Fibroblast of lung (primary cell): ENCODE measurements around the gene MACROD2. TPM values are rescaled to one million over a fixed set of nuclear protein-coding genes. Genes with fewer than 3 reads are reported as not detected.

Experiments used
- DNase-seq, 2 donors: peaks; one replicate each; pipeline versions ENCODE4 v3.0.0 to v3.0.0-alpha.2; 2010; ENCODE audit warnings: low read depth in 2 of 2
- H2AFZ ChIP-seq: 2 replicates; pipeline ENCODE4 v1.5.1; 2012; ENCODE audit warnings: low read length, control low read depth, inconsistent platforms
- H3K27ac ChIP-seq: 2 replicates; pipeline ENCODE4 v1.5.1; 2011; ENCODE audit warnings: low read length, control low read depth; ENCODE audit not compliant: insufficient read depth
- H3K27me3 ChIP-seq: 2 replicates; pipeline ENCODE4 v1.5.1; 2011; ENCODE audit warnings: mild to moderate bottlenecking, low read length; ENCODE audit not compliant: control insufficient read depth, insufficient read depth
- H3K36me3 ChIP-seq: 2 replicates; pipeline ENCODE4 v1.5.1; 2011; ENCODE audit warnings: low read length; ENCODE audit not compliant: control insufficient read depth, insufficient read depth
- H3K4me1 ChIP-seq: 2 replicates; pipeline ENCODE4 v1.5.1; 2011; ENCODE audit warnings: low read length; ENCODE audit not compliant: control insufficient read depth, insufficient read depth; ENCODE audit errors: extremely low read depth
- H3K4me2 ChIP-seq: 2 replicates; pipeline ENCODE4 v1.5.1; 2011; ENCODE audit warnings: low read length, control low read depth; ENCODE audit not compliant: insufficient read depth; ENCODE audit errors: extremely low read depth
- H3K4me3 ChIP-seq, 4 experiments: fragments of 200-600 bp in 1 of 4; sonication (generic) in 1 of 4; replicated peaks in 1 of 4; 2 replicates each; pipeline ENCODE4 v1.5.1; 2011 to 2016; ENCODE audit warnings: low read length in 4 of 4, low read depth in 3 of 4, mild to moderate bottlenecking in 3 of 4, control low read depth in 2 of 4, inconsistent platforms in 1 of 4, mixed read lengths in 1 of 4; ENCODE audit not compliant: insufficient read depth in 1 of 4; ENCODE audit errors: control extremely low read depth in 1 of 4
- H3K79me2 ChIP-seq: 2 replicates; pipeline ENCODE4 v1.5.1; 2012; ENCODE audit warnings: mild to moderate bottlenecking, low read length, inconsistent platforms; ENCODE audit not compliant: control insufficient read depth, insufficient read depth
- H3K9ac ChIP-seq: 2 replicates; pipeline ENCODE4 v1.5.1; 2011; ENCODE audit warnings: mild to moderate bottlenecking, low read length, control low read depth; ENCODE audit not compliant: insufficient read depth
- H3K9me3 ChIP-seq: 2 replicates; pipeline ENCODE4 v1.5.1; 2012; ENCODE audit warnings: low read depth, low read length; ENCODE audit not compliant: control insufficient read depth, insufficient read depth
- H4K20me1 ChIP-seq: 2 replicates; pipeline ENCODE4 v1.5.1; 2011; ENCODE audit warnings: low read length; ENCODE audit not compliant: control insufficient read depth, insufficient read depth; ENCODE audit errors: extremely low read depth
- CTCF ChIP-seq, 2 donors: IDR thresholded peaks in 1 of 2; conservative IDR thresholded peaks in 1 of 2; 1 replicate in 1 of 2; 2 replicates in 1 of 2; pipeline ENCODE4 v1.5.1; 2011 to 2012; ENCODE audit warnings: low read length in 2 of 2, control low read depth in 1 of 2, inconsistent platforms in 1 of 2, low read depth in 1 of 2, mild to moderate bottlenecking in 1 of 2
- EZH2 ChIP-seq: IDR thresholded peaks from 2 replicates; pipeline ENCODE4 v1.5.1; 2012; ENCODE audit warnings: low read length, control low read depth, mild to moderate bottlenecking; ENCODE audit errors: missing control alignments
- polyA plus RNA-seq, 2 donors: library from polyadenylated mRNA; depleted of rRNA in 1 of 2; stranded (reverse) in 1 of 2; unstranded in 1 of 2; fragments of >200 nt; gene quantifications; 2 replicates each; pipeline ENCODE4 v1.2.1, GENCODE V29; 2011 to 2012; ENCODE audit warnings: missing spikeins in 1 of 2
- total RNA-seq: library from RNA; depleted of rRNA; stranded (reverse); fragments of >200 nt; gene quantifications from 2 replicates; pipeline ENCODE4 v1.2.1, GENCODE V29; 2014

MACROD2 gene
- total and polyA plus RNA-seq, 2 donors (not counting 1 experiment from before 2014, with no cell fraction given), result 0.54 to 1.7 TPM

GRCh38 chr20:16097788-16098187 is 2102.5 kb downstream of the MACROD2 start:
- no peaks in the 10 kb centered on the region for H3K36me3 ChIP-seq
- H2AFZ ChIP-seq, result no peak overlapping the region
- H3K27ac ChIP-seq, result no peak overlapping the region
- no peaks in the 10 kb centered on the region for H3K79me2 ChIP-seq
- H3K4me2 ChIP-seq, result no peak overlapping the region
- H3K9ac ChIP-seq, result no peak overlapping the region
- TF ChIP-seq EZH2 (no peak), CTCF (conservative IDR thresholded peaks at IDR 0.05 in 1 of 2, IDR thresholded peaks at IDR 0.05 in 1 of 2; ENCODE audit: low read depth in 1 of 2, low read length in 2 of 2) (no peak)
- no peaks in the 10 kb centered on the region for H3K9me3 ChIP-seq
- no peaks in the 10 kb centered on the region for H3K4me1 ChIP-seq
- H3K27me3 ChIP-seq, result no peaks in the 10 kb centered on the region
- no peaks in the 10 kb centered on the region for H4K20me1 ChIP-seq
- DNase-seq, result no peak
- no peak overlapping the region for H3K4me3 ChIP-seq

DNA sequence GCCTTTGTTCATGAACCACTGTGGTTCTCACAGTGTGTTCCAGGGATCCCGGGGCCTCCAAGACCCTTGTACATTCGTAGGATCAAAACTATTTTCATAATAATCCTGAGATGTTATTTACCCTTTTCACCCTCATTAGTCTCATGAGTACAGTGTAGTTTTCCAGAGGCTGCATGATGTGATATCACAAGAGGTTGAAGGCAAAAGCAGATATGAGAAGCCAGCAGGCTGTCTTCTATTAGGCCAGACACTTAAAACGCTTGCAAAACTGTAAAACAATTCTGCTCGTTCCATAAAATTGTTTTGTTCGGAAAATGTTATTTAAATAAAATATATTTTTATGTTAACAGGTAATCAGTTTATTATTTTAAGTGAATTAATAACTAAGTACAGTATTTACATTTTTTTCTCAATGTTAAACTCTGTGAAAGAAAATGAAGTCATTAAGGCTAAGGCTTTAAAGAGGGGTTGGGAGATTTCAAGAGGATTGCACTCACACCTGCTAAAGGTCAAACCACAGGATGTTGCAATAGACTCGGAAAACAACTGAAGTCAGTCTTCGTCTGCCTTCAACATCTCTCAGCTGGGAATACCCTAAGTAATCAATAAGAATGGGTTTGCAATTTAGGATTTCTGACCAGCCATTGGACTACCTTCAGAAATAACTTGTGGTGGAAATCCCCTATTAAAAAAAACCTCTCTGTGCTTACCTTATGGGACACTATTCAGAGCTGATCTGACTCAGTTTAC is 2103.7 kb downstream of the MACROD2 start:
- H3K9me3 ChIP-seq, result no peaks in the 10 kb centered on the region
- no peaks in the 10 kb centered on the region for H3K4me1 ChIP-seq
- H3K27me3 ChIP-seq, result no peaks in the 10 kb centered on the region
- no peaks in the 10 kb centered on the region for H3K79me2 ChIP-seq
- no peaks in the 10 kb centered on the region for H3K36me3 ChIP-seq
- no peak overlapping the region for H3K4me2 ChIP-seq
- H3K4me3 ChIP-seq, result no peak overlapping the region
- H2AFZ ChIP-seq, result no peak overlapping the region
- DNase-seq, result peak in 1 of 2 donors; percentile 6
- no peak overlapping the region for H3K27ac ChIP-seq
- TF ChIP-seq CTCF (conservative IDR thresholded peaks at IDR 0.05 in 1 of 2, IDR thresholded peaks at IDR 0.05 in 1 of 2; ENCODE audit: low read depth in 1 of 2, low read length in 2 of 2), result no peak
- TF ChIP-seq EZH2, result no peak
- H4K20me1 ChIP-seq, result no peaks in the 10 kb centered on the region
- H3K9ac ChIP-seq, result no peak overlapping the region

GRCh38 chr20:16100111-16100510 is 2104.8 kb downstream of the MACROD2 start:
- Histone ChIP-seq H3K27me3 (no peaks in the 10 kb centered on the region), H4K20me1 (no peaks in the 10 kb centered on the region), H2AFZ (no peak overlapping the region), H3K79me2 (no peaks in the 10 kb centered on the region), H3K9ac (no peak overlapping the region), H3K36me3 (no peaks in the 10 kb centered on the region), H3K27ac (no peak overlapping the region), H3K4me3 (no peak overlapping the region), H3K4me1 (no peaks in the 10 kb centered on the region), H3K9me3 (no peaks in the 10 kb centered on the region), H3K4me2 (no peak overlapping the region)
- no peak for DNase-seq
- TF ChIP-seq CTCF (conservative IDR thresholded peaks at IDR 0.05 in 1 of 2, IDR thresholded peaks at IDR 0.05 in 1 of 2; ENCODE audit: low read depth in 1 of 2, low read length in 2 of 2) (no peak), EZH2 (no peak)
